GM18519 (cell line): ENCODE data around the gene MUC6.

Experiments
- ATAC-seq: cut with Tn5 transposase; IDR thresholded peaks from one replicate; pipeline ENCODE4 v1.9.1; 2021; ENCODE audit warnings: mild to moderate bottlenecking, moderate library complexity; ENCODE audit not compliant: unreplicated experiment, low FRiP score

Gene MUC6, protein sequence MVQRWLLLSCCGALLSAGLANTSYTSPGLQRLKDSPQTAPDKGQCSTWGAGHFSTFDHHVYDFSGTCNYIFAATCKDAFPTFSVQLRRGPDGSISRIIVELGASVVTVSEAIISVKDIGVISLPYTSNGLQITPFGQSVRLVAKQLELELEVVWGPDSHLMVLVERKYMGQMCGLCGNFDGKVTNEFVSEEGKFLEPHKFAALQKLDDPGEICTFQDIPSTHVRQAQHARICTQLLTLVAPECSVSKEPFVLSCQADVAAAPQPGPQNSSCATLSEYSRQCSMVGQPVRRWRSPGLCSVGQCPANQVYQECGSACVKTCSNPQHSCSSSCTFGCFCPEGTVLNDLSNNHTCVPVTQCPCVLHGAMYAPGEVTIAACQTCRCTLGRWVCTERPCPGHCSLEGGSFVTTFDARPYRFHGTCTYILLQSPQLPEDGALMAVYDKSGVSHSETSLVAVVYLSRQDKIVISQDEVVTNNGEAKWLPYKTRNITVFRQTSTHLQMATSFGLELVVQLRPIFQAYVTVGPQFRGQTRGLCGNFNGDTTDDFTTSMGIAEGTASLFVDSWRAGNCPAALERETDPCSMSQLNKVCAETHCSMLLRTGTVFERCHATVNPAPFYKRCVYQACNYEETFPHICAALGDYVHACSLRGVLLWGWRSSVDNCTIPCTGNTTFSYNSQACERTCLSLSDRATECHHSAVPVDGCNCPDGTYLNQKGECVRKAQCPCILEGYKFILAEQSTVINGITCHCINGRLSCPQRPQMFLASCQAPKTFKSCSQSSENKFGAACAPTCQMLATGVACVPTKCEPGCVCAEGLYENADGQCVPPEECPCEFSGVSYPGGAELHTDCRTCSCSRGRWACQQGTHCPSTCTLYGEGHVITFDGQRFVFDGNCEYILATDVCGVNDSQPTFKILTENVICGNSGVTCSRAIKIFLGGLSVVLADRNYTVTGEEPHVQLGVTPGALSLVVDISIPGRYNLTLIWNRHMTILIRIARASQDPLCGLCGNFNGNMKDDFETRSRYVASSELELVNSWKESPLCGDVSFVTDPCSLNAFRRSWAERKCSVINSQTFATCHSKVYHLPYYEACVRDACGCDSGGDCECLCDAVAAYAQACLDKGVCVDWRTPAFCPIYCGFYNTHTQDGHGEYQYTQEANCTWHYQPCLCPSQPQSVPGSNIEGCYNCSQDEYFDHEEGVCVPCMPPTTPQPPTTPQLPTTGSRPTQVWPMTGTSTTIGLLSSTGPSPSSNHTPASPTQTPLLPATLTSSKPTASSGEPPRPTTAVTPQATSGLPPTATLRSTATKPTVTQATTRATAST (N-terminal part only)

DNA sequence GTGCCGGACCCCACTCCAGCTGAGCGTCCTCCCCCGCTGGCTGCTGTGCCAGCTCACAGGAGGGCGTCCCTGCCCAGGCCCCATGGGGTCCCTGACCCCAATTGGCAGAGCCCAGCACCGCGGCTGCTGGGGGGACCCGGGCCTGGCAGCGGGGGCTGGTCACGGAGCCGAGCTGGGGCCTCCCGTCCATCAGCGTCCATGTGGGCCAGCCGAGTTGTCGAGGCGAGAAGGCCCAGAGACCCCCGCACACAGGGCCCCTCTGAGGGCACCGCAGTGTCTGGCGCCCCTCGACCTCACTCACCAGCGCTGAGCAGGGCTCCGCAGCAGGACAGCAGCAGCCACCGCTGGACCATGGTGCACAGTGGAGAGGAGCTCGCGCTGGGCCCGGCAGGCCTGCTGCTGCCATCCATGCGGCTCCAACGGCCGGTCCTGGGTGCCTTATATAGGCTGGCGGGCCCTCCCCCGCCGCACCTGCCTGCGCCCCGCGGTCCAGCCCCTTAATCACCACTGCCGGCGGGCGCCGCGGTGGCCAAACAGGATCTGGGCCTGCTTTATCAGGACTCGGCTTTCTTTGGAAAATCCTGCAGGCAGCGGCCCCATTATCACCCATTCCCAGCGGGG is at the start of gene MUC6:
Gene MUC6 (minus strand): TSS at position 416 of the 621 bp plus-strand sequence. CDS start 63 bp downstream, at position 353.
- ATAC-seq, result no peak

DNA sequence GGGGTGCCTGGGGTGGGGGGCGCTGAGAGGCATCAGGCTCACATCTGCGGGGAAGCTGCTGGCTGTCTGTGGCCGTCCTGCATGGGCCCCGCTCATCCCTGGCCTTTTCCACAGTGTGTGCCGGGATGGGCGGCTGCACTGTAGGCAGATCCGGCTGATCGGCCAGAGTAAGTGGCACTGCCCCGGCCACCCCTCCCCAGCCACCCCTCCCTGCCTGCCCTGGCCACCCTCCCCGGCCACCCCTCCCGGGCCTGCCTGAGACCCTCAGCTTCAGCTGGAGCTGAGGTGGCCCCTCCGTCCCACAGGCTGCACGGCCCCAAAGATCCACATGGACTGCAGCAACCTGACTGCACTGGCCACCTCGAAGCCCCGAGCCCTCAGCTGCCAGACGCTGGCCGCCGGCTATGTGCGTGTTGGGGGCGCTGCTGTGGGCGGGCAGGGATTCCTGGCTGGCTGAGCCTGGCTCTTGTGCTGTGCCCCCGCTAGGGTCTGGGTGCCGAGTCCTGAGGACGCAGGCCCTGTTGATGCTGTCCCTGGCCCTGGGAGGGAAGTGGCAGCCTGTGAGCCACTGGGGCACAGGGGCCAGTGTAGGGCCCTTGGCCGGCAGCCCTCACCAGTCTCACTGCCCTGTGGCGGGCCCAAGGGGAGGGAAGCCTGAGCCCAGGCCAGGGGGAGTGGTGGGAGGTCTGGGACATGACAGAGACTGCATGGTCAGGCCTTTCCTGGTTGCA is 49.1 kb upstream of the MUC6 start:
- ATAC-seq, result no peak

DNA sequence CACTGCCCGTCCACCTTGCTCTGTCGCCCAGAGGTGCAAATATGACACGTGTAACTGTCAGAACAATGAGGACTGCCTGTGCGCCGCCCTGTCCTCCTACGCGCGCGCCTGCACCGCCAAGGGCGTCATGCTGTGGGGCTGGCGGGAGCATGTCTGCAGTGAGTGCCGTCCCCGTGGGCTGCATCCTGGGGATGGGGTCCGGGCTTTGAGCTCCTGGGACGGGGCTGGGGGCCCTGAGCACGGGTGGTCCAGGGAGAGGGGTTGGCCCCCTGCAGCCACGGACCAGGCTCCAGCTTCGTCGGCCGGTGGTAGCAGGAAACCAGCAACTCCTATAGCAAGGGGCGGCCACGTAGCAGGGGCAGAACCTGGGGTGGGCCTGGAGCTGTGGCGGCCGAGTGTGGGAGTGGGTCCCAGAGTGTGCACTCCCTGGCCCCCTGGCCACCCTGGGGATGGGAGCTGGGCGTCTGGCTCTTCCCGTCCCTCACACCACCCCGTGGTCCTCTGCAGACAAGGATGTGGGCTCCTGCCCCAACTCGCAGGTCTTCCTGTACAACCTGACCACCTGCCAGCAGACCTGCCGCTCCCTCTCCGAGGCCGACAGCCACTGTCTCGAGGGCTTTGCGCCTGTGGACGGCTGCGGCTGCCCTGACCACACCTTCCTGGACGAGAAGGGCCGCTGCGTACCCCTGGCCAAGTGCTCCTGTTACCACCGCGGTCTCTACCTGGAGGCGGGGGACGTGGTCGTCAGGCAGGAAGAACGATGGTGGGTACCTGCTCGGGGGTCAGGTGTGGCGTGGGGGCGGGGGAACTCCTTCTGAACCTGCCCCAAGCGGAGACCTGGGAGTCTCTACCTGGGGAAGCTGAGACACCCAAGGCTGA is 48.3 kb upstream of the MUC6 start:
- ATAC-seq, result no peak

DNA sequence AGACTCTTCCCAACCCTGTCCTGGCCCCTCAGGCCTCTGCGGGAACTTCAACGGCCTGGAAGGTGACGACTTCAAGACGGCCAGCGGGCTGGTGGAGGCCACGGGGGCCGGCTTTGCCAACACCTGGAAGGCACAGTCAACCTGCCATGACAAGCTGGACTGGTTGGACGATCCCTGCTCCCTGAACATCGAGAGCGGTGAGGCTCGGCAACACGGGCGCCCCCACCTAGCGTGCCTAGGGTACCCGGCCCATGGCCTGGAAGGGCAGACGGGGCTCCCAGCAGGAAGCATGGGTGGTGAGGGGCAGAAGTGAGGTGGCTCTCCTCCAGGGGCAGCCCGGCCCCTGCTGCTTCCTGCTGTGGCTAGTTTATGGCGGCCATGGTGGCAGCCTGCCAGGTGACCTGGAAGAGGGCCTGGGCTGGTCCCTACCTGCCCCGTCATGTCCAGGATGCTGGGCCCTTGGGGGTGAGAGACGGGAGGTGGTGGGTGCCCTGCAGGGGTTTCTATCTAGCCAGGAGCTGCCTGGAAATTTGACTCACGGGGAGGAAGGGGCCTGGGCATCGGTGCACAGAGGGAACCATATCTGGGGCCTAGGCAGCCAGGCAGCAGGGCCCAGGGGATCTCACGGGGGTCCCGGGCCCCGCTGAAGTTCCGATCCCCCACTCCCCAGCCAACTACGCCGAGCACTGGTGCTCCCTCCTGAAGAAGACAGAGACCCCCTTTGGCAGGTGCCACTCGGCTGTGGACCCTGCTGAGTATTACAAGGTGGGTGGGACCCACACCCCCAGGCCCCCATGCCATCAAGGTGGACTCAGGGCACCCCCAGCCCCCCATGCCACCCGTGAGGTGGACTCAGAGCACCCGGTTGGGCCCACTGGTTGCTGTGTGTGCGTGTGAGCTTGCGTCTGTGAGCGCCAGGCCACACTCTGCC is 47.4 kb upstream of the MUC6 start:
- ATAC-seq, result no peak

DNA sequence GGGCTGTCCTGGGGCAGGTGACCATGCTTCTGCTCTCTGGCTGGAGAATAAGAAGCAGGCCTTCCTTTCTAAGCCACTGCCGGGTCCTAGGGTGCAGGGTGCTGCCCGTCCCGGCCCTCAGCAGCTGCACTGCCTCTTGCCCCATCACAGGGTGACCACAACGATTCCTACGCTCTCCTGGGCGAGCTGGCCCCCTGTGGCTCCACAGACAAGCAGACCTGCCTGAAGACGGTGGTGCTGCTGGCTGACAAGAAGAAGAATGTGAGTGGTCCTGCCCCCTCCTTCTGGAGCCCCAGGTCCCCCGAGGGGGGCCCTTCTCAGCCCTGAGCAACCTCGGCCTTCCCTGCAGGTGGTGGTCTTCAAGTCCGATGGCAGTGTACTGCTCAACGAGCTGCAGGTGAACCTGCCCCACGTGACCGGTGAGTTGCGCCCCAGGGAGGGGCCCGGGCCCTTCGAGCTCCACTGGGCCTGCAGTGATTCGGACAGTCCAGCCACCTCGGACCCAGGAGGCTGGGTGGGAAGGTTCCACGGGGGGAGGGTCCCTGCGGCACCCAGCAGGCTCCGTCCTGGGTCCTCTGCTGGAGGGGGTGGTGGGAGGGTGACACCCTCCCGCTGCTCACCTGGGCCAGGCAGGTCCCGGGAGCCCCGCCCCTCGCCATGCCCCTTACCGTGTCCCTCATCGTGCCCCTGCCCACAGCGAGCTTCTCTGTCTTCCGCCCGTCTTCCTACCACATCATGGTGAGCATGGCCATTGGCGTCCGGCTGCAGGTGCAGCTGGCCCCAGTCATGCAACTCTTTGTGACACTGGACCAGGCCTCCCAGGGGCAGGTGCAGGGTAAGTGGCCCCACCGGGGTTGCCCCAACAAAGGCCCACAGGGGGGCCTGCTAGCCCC is 46.5 kb upstream of the MUC6 start:
- ATAC-seq, result no peak

DNA sequence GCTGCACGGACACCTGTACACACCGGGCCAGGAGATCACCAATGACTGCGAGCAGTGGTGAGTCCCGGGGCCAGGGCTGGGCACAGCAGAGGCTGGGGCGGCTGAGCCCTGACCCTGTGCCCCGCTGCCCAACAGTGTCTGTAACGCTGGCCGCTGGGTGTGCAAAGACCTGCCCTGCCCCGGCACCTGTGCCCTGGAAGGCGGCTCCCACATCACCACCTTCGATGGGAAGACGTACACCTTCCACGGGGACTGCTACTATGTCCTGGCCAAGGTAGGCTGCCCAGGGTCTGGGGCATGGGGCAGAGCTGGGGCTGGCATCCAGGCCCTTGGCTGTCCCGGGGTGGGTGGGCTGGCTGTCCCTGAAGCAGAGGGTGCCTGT is 45.8 kb upstream of the MUC6 start:
- ATAC-seq, result no peak

DNA sequence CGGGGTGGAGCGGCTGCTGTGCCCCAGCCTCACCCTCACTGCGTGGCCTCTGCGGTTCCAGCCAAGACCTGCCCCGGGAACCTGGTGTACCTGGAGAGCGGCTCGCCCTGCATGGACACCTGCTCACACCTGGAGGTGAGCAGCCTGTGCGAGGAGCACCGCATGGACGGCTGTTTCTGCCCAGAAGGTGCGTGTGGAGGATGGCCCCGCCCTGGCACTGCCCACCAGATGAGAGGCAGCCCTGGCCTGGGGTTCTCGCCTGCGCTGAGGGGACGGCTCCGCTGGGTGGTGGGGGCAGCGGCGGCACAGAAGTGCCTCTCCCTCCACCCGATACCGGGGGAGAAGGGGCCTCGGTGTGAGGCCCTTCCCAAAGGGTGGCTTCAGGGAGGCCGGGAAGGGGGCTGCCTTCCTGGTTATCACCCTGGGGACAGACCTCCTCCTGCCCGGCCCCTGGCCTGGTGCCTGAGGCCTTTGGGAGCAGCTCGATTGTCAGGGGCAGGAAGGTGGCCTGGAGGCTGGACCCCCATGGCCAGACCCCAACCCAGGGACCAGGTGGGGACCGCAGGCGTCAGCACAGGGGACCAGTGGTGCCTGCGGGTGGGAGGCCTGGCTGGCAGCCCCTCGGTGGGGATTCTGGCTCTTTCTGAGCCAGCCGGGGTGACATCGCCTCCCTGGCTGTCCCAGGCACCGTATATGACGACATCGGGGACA is 45.2 kb upstream of the MUC6 start:
- ATAC-seq, result no peak

DNA sequence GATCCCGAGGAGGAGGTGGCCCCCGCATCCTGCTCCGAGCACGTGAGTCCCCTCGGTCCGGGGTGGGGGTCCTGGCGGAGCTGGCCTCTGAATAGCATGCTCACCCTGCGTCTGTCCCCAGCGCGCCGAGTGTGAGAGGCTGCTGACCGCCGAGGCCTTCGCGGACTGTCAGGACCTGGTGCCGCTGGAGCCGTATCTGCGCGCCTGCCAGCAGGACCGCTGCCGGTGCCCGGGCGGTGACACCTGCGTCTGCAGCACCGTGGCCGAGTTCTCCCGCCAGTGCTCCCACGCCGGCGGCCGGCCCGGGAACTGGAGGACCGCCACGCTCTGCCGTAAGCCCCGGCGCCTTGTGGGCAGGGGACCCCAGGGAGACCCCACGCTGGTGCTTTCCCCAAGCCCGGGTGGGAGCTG is 41.7 kb upstream of the MUC6 start:
- ATAC-seq, result no peak

DNA sequence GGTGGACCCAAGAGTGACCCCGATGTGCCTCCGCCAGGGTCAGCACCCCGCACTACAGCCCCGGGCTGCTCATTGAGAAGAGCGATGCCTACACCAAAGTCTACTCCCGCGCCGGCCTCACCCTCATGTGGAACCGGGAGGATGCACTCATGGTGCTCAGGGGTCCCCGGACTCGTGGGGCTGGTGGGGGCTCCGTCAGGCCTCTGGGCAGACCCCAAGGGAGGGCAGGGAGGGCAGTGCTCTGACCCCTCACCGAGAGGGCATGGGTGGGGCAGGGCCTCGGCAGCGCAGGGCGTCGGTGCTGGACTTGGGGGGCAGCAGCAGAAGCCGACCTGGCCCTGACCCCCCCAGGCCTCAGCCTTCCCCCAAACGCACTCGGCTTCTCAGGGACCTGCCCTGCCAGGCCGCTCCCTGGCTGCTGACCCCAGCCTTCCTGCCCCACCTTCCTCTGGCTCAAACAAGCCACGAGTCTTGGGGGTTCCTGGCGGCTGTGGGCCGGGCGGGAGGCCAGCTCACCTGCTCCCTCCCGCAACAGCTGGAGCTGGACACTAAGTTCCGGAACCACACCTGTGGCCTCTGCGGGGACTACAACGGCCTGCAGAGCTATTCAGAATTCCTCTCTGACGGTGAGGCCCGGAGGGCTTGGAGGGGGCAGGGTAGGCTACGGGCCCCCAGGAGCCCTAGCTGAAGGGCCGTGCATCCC is 41.0 kb upstream of the MUC6 start:
- ATAC-seq, result no peak

DNA sequence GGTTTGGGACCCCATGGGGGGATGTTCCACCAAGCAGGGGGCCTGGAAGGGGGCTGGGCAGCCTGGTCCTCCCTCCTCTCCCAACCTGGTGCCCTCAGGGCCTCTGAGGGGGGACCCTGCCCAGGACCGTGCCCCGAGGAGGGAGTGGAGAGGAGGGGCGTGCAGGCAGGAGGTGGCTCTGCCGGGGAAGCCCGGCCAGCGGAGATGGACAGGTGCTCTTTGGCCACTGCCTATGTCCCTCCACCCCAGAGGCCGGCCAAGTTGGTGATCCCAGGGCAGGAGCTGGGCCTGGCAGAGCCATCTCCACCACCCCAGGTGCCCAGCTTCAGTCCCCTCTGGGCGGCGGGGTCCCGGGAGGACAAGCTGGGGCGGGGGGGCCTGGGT is 40.5 kb upstream of the MUC6 start:
- ATAC-seq, result no peak

DNA sequence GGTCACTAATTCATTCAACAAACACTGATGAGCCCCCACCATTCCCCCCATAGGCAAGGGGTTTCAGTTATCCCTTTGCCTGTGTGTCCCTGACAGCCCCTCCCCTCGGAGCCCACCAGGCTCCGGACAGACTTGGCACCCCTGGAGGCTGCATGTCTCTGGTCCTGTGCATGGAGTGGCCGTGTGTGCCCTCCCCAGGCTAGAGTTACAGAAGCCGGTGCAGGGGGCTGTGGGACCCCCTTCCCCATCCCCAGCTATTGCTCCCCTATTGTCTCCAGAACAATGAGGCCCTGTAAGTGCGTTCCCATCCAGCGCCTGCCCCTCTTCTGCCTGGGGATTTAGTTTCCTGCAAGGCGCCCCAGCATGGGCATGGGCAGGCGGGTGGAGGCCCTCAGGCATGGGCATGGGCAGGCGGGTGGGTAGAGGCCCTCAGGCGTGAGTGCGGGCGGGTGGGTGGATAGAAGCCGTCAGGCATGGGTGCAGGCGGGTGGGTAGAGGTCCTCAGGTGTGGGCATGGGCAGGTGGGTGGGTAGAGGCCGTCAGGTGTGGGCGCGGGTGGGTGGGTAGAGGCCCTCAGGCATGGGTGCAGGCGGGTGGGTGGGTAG is 39.6 kb upstream of the MUC6 start:
- ATAC-seq, result no peak

DNA sequence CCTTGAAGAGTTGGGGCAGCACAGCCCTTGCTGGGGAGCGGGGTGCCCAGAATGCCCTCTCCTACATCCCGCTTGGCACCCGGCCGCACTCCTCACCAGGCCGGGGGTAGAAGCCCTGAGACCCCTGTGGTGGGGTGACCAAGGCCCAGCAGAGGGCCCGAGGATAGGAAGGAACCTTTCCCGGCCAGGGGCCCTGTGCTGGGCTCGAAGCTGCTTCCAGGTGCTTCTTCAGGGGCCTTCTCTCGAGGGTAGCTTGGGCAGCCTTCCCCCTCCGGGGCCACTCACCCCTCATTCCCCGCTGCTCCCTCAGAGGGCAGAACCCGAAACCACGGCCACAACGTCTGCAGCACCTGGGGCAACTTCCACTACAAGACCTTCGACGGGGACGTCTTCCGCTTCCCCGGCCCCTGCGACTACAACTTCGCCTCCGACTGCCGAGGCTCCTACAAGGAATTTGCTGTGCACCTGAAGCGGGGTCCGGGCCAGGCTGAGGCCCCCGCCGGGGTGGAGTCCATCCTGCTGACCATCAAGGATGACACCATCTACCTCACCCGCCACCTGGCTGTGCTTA is 38.9 kb upstream of the MUC6 start:
- ATAC-seq, result no peak

DNA sequence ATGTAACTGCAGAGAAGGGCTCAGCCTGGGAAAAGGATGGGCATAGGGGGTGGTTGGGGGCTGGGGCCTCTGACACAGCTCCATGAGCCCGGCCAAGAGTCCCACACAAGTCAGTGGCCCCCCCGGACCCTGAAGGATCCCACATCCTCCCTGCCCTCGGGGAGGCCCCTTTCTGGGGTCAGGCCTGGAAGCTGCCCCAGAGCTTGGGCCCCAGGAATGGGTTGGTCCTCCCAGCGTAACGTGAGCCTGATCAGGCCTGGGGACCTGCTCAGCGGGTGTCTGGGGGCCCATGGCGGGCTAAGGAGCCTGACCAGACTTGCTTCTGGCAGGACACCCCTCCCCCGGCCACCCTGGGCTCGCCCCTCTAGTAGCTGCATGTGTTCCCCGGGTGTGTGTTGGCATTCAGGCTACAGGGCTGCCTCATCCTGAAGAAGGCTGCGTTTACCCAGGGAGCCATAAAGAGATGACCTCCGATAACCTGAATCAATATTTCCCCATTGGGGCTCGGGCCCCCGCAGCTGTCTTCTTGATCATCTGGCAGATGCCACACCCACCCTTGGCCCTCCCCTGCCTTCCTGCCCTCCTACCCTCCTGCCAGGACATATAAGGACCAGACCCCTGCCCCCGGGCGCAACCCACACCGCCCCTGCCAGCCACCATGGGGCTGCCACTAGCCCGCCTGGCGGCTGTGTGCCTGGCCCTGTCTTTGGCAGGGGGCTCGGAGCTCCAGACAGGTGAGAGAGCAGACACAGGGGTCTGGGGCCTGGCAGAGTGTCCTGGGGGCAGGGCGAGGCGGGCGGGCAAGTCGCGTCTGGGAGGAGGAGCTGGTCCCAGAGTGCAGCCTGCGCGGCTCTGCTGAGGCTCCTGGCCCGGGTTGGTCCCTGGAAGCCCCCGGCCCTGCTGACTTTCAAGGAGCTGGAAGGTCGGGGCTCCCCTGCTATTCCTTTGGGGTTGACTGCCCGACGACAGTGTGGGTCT is 38.0 kb upstream of the MUC6 start, which contains the start of gene MUC2:
Gene MUC2 (plus strand): TSS at position 631 of the 978 bp plus-strand sequence.
- ATAC-seq, result no peak
